Neuronal stem cell (in vitro differentiated cells): ENCODE results near the gene GALNT3.

ENCODE experiments used
- DNase-seq: peaks from one replicate; pipeline ENCODE4 v3.0.0-alpha.2; 2013; ENCODE audit warnings: low spot score
- H2AFZ ChIP-seq: one replicate; pipeline ENCODE4 v1.6.1; 2013; ENCODE audit warnings: mild to moderate bottlenecking, low read length, inconsistent platforms
- H2AK5ac ChIP-seq: 2 replicates; pipeline ENCODE4 v1.6.1; 2013; ENCODE audit warnings: low read depth, mild to moderate bottlenecking, inconsistent platforms, low read length, moderate library complexity, mixed read lengths
- H2BK120ac ChIP-seq: 2 replicates; pipeline ENCODE4 v1.6.1; 2013; ENCODE audit warnings: low read depth, mild to moderate bottlenecking, inconsistent platforms, low read length, moderate library complexity, mixed read lengths
- H2BK12ac ChIP-seq: one replicate; pipeline ENCODE4 v1.6.1; 2013; ENCODE audit warnings: low read length, inconsistent platforms
- H2BK15ac ChIP-seq: 2 replicates; pipeline ENCODE4 v1.6.1; 2013; ENCODE audit warnings: mild to moderate bottlenecking, low read length, inconsistent platforms, mixed read lengths
- H2BK5ac ChIP-seq: one replicate; pipeline ENCODE4 v1.6.1; 2013; ENCODE audit warnings: inconsistent platforms, mild to moderate bottlenecking, low read length, moderate library complexity
- H3K14ac ChIP-seq: one replicate; pipeline ENCODE4 v1.6.1; 2013; ENCODE audit warnings: low read length, inconsistent platforms
- H3K18ac ChIP-seq: 2 replicates; pipeline ENCODE4 v1.6.1; 2013; ENCODE audit warnings: low read length, inconsistent platforms
- H3K23ac ChIP-seq: 2 replicates; pipeline ENCODE4 v1.6.1; 2013; ENCODE audit warnings: low read depth, mild to moderate bottlenecking, mixed read lengths, low read length, inconsistent platforms; ENCODE audit not compliant: poor library complexity
- H3K27ac ChIP-seq: replicated peaks from 3 replicates; pipeline ENCODE4 v1.5.1; 2013; ENCODE audit warnings: low read length, inconsistent platforms
- H3K27me3 ChIP-seq, 3 experiments: 2 replicates each; pipeline ENCODE4 v1.6.1; 2013; ENCODE audit warnings: low read length in 3 of 3, mild to moderate bottlenecking in 2 of 3, inconsistent platforms in 1 of 3, low read depth in 1 of 3, mixed read lengths in 1 of 3, moderate library complexity in 1 of 3; ENCODE audit not compliant: control insufficient read depth in 3 of 3, insufficient read depth in 3 of 3
- H3K36me3 ChIP-seq, 2 donors: replicated peaks in 1 of 2; 2 replicates each; pipeline ENCODE4 v1.6.1; 2013; ENCODE audit warnings: low read length in 2 of 2; ENCODE audit not compliant: control insufficient read depth in 2 of 2, insufficient read depth in 2 of 2
- H3K4ac ChIP-seq: 2 replicates; pipeline ENCODE4 v1.6.1; 2013; ENCODE audit warnings: inconsistent platforms, mild to moderate bottlenecking, low read length, moderate library complexity
- H3K4me1 ChIP-seq, 2 donors: 1 replicate in 1 of 2; 2 replicates in 1 of 2; pipeline ENCODE4 v1.6.1; 2013; ENCODE audit warnings: low read length in 2 of 2, low read depth in 1 of 2; ENCODE audit not compliant: control insufficient read depth in 2 of 2, insufficient read depth in 1 of 2
- H3K4me2 ChIP-seq: one replicate; pipeline ENCODE4 v1.6.1; 2013; ENCODE audit warnings: mild to moderate bottlenecking, low read length, inconsistent platforms; ENCODE audit not compliant: insufficient read depth, poor library complexity, severe bottlenecking
- H3K4me3 ChIP-seq, 2 donors: 2 replicates each; pipeline ENCODE4 v1.5.1; 2013; ENCODE audit warnings: low read length in 2 of 2, mild to moderate bottlenecking in 2 of 2, inconsistent platforms in 1 of 2, moderate library complexity in 1 of 2
- H3K79me1 ChIP-seq: one replicate; pipeline ENCODE4 v1.6.1; 2013; ENCODE audit warnings: low read depth, mild to moderate bottlenecking, inconsistent platforms, low read length, moderate library complexity
- H3K9ac ChIP-seq: one replicate; pipeline ENCODE4 v1.6.1; 2013; ENCODE audit warnings: mild to moderate bottlenecking, low read depth, low read length, inconsistent platforms; ENCODE audit not compliant: poor library complexity
- H3K9me3 ChIP-seq, 2 donors: replicated peaks in 1 of 2; 2 replicates each; pipeline versions ENCODE3 to v1.6.1; 2013; ENCODE audit warnings: low read length in 2 of 2, mild to moderate bottlenecking in 2 of 2, inconsistent platforms in 1 of 2, low read depth in 1 of 2, mixed read lengths in 1 of 2, moderate library complexity in 1 of 2; ENCODE audit not compliant: control insufficient read depth in 2 of 2, insufficient read depth in 1 of 2
- H4K8ac ChIP-seq: one replicate; pipeline ENCODE4 v1.6.1; 2013; ENCODE audit warnings: low read depth, mild to moderate bottlenecking, inconsistent platforms, low read length, moderate library complexity
- H4K91ac ChIP-seq: one replicate; pipeline ENCODE4 v1.6.1; 2013; ENCODE audit warnings: low read length, low read depth, mild to moderate bottlenecking, inconsistent platforms; ENCODE audit not compliant: poor library complexity
- WGBS, 2 donors: extraction: QIAGEN DNeasy Blood & Tissue Kit; methylation state at CpG; one replicate each; pipeline ENCODE4 v1.1.7; 2013; ENCODE audit warnings: missing lambda C conversion rate in 2 of 2, mixed read lengths in 1 of 2; ENCODE audit not compliant: insufficient read length in 2 of 2, insufficient replicate concordance in 1 of 2; ENCODE audit errors: extremely low coverage in 2 of 2; 5-methylcytosine and 5-hydroxymethylcytosine counted together

The GALNT3 gene

DNA sequence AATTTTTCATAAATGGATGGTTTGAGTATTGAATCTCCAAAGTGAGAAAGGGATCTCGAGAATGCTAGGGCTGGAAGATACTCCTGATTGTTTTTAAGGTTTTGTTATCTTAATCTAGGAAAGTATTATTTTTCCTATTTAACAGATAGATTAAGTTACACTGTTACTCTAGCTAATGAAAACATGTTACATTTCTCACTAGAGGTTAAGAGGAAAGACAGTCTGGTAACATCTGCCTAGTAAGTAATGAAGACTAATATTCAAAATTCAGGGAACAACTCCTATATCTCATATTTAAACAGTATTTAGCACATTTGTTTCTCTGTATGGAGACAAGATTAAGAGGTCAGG, 2.0 kb downstream of the GALNT3 start:
- peaks cover 0 to 4% of the 10 kb centered on the region in 2 donors for H3K4me1 ChIP-seq
- no peaks in the 10 kb centered on the region for H3K36me3 ChIP-seq
- H2BK120ac ChIP-seq, result no peak overlapping the region
- peaks cover 0 to 12% of the 10 kb centered on the region in 2 donors for H3K9me3 ChIP-seq
- H3K4ac ChIP-seq, result no peak overlapping the region
- H2BK5ac ChIP-seq, result no peak overlapping the region
- no peak overlapping the region for H3K27ac ChIP-seq
- no peak overlapping the region for H3K9ac ChIP-seq
- no peak overlapping the region for H2BK12ac ChIP-seq
- H2AFZ ChIP-seq, result no peak overlapping the region
- no peak for DNase-seq
- H2BK15ac ChIP-seq, result no peak overlapping the region
- H4K91ac ChIP-seq, result no peak overlapping the region
- H3K4me2 ChIP-seq, result no peak overlapping the region
- no peak overlapping the region for H4K8ac ChIP-seq
- H3K79me1 ChIP-seq, result no peaks in the 10 kb centered on the region
- H2AK5ac ChIP-seq, result no peak overlapping the region
- WGBS, 2 donors, result no CpG with 5 or more reads among the region's 1 CpG
- no peak overlapping the region for H3K18ac ChIP-seq
- H3K27me3 ChIP-seq, result peaks cover 11 to 45% (median 30%) of the 10 kb centered on the region in 3 experiments
- H3K4me3 ChIP-seq, result no peak overlapping the region
- H3K14ac ChIP-seq, result no peak overlapping the region
- no peak overlapping the region for H3K23ac ChIP-seq

DNA sequence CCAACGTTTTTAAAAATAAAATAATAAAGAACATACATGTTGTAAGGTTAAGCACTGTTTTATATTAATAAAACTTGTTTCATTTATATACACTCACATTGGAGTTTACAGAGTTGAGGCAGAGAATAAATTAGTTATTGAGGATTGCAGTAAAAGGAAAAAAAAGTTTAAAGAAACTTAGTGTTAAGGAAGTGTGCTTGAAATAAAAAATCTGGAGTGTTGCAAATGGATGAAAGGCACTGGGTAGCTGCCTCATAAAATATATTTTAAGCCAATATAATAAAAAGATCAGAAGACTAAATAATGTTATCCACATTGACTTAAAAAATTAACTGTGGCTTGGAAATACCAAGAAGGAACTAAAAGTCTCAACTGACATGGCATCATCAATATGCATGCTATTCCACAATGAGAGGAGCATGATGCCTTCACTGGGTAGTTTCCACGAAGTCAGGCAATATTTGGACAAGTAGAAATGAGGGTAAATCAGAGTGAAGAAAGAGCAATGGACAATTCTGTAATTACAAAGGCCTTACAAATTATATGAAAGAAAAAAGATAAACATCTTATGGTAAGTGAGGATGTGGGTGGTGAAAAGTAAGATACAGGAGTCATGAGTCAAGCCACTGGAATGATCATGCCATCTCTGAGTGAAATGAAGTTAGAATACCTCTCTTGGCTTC, 2.5 kb downstream of the GALNT3 start:
- no peak overlapping the region for H2BK12ac ChIP-seq
- H3K14ac ChIP-seq, result no peak overlapping the region
- no peaks in the 10 kb centered on the region for H3K36me3 ChIP-seq
- no peak overlapping the region for H3K4ac ChIP-seq
- H2BK120ac ChIP-seq, result no peak overlapping the region
- H2BK15ac ChIP-seq, result no peak overlapping the region
- DNase-seq, result no peak
- H3K9me3 ChIP-seq, result peaks cover 0 to 12% of the 10 kb centered on the region in 2 donors
- no CpG with 5 or more reads among the region's 2 CpGs for WGBS, 2 donors
- no peaks in the 10 kb centered on the region for H3K79me1 ChIP-seq
- no peak overlapping the region for H3K18ac ChIP-seq
- no peak overlapping the region for H2AFZ ChIP-seq
- H4K91ac ChIP-seq, result no peak overlapping the region
- no peak overlapping the region for H4K8ac ChIP-seq
- H3K4me1 ChIP-seq, result peaks cover 0 to 4% of the 10 kb centered on the region in 2 donors
- no peak overlapping the region for H2AK5ac ChIP-seq
- no peak overlapping the region for H3K4me3 ChIP-seq
- H3K9ac ChIP-seq, result no peak overlapping the region
- H3K27ac ChIP-seq, result no peak overlapping the region
- no peak overlapping the region for H3K23ac ChIP-seq
- H2BK5ac ChIP-seq, result no peak overlapping the region
- H3K27me3 ChIP-seq, result peaks cover 11 to 45% (median 30%) of the 10 kb centered on the region in 3 experiments
- no peak overlapping the region for H3K4me2 ChIP-seq

DNA sequence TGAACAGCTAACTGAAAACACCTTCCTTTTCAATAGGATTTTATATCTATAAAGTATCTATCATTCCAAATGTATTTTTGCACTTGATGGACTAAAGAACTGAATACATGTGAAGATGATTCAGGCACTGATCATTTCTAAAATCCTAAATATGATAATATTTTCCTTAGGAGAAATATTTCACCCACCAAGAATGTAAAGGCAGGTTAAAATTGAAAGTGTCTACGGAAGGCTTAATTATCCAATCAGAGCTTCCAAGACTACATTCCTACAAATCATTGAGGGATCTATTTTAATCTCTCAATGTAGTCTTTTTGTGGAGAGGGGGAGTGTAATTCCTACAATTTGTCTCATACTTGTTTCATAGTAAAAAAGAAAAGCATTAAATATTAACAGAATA, 3.6 kb downstream of the GALNT3 start:
- Histone ChIP-seq H3K18ac (no peak overlapping the region), H3K27me3 (peaks cover 11 to 38% (median 28%) of the 10 kb centered on the region in 3 experiments)
- no CpG with 5 or more reads among the region's 1 CpG for WGBS, 2 donors

DNA sequence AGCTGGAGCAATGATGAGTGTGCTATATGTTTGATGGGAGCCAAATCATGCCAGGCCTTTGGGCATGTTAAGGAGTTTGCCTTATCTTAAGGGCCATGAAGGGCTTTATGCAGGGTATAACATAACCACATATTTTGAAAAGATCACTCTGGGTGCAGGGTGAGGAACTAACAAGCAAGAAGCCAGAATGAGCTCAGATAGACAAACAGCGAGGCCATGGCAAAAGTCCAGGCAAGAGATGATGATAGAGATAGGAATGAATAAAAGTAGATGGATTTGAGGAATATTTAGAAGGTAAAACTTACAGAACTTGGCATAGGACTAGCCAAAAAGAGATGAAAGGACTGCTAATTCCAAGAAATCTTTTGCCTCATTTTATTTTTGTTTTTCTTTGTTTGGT, 6.7 kb downstream of the GALNT3 start:
- Histone ChIP-seq H3K18ac (no peak overlapping the region), H3K9me3 (no peaks in the 10 kb centered on the region), H3K14ac (no peak overlapping the region), H3K4me3 (no peak overlapping the region), H3K79me1 (no peaks in the 10 kb centered on the region), H4K8ac (no peak overlapping the region), H4K91ac (no peak overlapping the region), H3K36me3 (no peaks in the 10 kb centered on the region), H3K27me3 (peaks cover 0 to 6% (median 4%) of the 10 kb centered on the region in 3 experiments), H2BK120ac (no peak overlapping the region), H3K4me2 (no peak overlapping the region), H2AFZ (no peak overlapping the region), H2BK12ac (no peak overlapping the region), H3K9ac (no peak overlapping the region), H3K23ac (no peak overlapping the region), H3K4me1 (no peaks in the 10 kb centered on the region), H2BK15ac (no peak overlapping the region), H3K27ac (no peak overlapping the region), H3K4ac (no peak overlapping the region), H2AK5ac (no peak overlapping the region), H2BK5ac (no peak overlapping the region)
- DNase-seq, result no peak
- WGBS, 2 donors, result no CpG with 5 or more reads among the region's 1 CpG

More for the DNA sequence above, 3.6 kb downstream of the GALNT3 start:
- Histone ChIP-seq H4K8ac (no peak overlapping the region), H3K14ac (no peak overlapping the region), H2BK15ac (no peak overlapping the region), H2AK5ac (no peak overlapping the region), H3K4me3 (no peak overlapping the region), H3K4me1 (peaks cover 0 to 4% of the 10 kb centered on the region in 2 donors), H2BK5ac (no peak overlapping the region), H3K79me1 (no peaks in the 10 kb centered on the region), H2BK120ac (no peak overlapping the region), H3K4ac (no peak overlapping the region), H3K36me3 (no peaks in the 10 kb centered on the region), H3K23ac (no peak overlapping the region), H3K9me3 (peaks cover 0 to 12% of the 10 kb centered on the region in 2 donors), H3K27ac (no peak overlapping the region), H3K4me2 (no peak overlapping the region), H3K9ac (no peak overlapping the region), H2BK12ac (no peak overlapping the region), H2AFZ (no peak overlapping the region), H4K91ac (no peak overlapping the region)
- DNase-seq, result no peak
